Sciatic nerve (tissue), 2 donors: ENCODE results near the gene LRCH1. TPM values are rescaled to one million over a fixed set of nuclear protein-coding genes. Genes with fewer than 3 reads are reported as not detected.

Source experiments
- ATAC-seq: fragments of 200-7000 bp; cut with Tn5 transposase; one replicate; pipeline ENCODE4 v1.9.1; 2020; ENCODE audit warnings: mild to moderate bottlenecking, moderate library complexity
- DNase-seq: peaks from one replicate; pipeline ENCODE4 v3.0.0-alpha.2; 2020; ENCODE audit warnings: low spot score
- intact Hi-C: fragments of 100-400 bp; cut with DNase I; formaldehyde crosslinking; loops from one replicate; pipeline ENCODE4 v1.14.2; 2022
- total RNA-seq: library from RNA; stranded (reverse); fragmentation: NEBNext Ultra II Directional; extraction: Animal tissue kit (Norgen Biotek cat#: 25700); gene quantifications from one replicate; pipeline ENCODE4 v1.2.1, GENCODE V29; 2021
- donor health status: DM: no; HTN: no; CAD: no.
- donor health status: DM: no; HTN: no; CAD: no.

LRCH1 gene
- total RNA-seq, 1 donor from 2014 or later = 28.2 TPM

DNA sequence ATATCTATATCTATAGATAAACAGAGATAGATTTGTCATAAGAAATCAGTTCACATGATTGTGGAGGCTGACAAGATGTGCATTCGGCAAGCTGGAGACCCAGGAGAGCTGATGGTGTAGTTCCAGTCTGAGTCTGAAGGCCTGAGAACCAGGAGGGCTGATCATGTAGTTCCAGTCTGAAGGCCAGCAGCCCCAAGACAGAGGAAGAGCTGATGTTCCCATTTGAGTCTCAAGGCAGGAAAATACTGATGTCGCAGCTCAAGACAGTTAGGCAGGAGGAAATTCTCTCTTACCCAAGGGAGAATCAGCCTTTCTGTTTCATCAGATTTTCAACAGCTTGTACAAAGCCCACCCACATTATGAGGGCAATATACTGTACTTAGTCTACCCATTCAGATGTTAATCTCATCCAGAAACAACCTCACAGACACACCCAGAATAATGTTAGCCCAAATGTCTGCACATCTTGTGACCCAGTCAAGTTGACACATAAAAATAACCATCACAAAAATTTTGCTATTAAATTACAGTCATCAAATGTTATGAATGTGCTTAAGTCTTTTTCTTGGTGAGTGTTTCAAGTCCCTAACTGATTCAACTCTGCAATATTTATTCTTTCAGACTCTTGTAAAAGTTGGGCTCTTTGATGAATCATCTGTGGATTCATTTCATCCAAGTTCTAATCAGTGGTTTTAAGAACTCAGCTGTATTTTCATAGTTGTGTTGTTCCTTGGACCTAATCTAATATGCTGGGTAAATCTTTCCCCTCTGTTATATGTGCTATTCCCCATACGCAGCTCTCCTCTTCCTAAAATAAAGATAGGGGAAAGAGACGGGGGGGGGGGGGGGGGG is 22.7 kb upstream of the LRCH1 start:
- intact Hi-C loops = no loop called here
- ATAC-seq = peak; percentile 80

DNA sequence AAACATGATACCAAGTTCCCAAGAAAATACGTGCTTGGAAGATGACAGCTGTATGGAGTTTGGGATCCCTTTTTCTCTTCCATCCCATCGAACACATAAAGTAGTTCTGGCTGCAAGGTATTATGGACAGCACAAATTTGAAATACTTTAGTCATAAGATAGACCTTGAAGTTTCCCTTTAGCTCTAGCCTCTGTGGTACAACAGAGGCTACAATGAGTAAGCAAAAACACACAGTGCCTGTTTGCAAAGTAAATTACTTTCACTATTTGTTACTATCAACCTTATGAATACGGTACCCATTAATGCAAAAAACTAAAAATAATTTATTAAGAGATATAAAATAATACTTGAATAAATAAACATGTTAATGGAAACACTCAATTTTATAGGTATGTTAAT is 21.0 kb upstream of the LRCH1 start:
- DNase-seq (no peak), ATAC-seq (no peak)
- intact Hi-C loops = no loop called here

More for the DNA sequence above, 22.7 kb upstream of the LRCH1 start:
- DNase-seq = no peak

DNA sequence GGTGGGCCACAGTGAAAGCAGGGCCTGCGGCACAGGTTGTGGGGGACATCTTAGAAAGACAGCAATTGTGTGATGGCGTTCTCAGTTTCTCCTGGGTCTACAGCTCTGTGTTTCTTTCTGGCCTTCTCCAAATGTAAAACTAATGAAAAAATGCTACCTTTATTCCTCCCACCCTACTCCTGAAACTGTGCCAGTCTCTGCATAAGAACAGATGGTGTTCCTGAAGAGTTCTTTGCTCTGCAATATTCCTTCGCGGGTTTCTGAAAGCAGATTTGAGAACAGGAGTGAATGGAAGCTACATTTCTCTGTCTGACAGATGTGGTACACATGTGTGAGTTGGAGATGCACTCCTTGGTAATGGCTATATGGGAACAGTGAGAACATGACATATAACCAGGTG is 18.0 kb upstream of the LRCH1 start:
- intact Hi-C loops = no loop called here
- no peak for ATAC-seq
- DNase-seq = no peak

DNA sequence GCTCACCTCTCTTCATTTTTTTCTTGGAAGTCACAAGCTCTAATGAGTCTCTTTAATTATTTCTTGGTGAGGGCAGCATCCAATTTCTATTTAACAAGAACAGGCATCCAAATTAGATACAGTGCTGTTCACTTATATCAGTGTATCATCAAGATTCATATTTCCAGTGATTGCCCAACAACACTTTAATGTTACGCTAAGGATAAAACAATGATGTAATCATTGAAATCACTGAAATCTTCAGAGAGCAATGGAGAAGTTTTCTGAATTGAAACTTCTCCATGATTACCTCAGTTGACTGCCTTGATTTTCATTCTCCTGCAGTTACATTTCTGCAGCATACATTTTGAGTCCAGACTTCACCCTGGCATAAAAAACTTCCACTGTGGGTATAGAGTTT is 17.1 kb upstream of the LRCH1 start:
- ATAC-seq = no peak
- no peak for DNase-seq
- intact Hi-C loops = no loop called here

DNA sequence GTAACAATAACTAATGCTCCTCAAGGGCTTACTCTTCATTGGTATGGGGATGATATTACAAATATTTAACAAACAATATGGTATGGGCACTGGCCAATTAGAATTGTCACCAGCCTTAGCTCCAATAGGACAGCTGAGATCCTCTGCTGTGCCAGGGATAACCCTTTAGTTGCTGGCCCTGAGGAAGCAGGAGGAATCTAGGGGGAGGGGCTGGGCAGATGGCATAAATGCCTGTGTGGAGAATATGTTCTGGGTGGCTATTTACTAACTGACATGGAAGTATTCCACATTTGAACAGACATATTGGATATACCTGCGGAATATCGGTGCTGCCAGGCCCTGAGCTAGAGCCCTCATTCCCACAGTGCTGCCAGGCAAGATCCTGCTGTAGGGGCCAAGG is 16.6 kb upstream of the LRCH1 start:
- ATAC-seq (no peak), DNase-seq (no peak)
- intact Hi-C loops = no loop called here

DNA sequence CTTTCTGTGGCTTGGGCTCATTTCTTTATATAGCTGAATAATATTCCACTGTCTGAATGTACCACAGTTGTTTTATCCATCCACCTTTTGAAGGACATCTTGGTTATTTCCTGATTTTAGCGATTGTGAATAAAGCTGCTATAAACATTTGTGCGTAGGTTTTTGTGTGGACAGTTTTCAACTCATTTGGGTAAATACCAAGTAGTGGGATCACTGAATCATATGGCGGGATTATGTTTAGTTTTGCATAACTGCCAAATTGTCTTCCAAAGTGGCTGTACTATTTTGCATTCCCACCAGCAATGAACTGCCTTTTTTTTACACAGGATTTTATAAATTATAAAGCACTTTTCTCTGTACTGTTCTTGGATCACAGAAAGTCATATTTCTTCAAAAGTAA is 13.7 kb upstream of the LRCH1 start:
- intact Hi-C loops = no loop called here
- ATAC-seq (no peak), DNase-seq (no peak)

DNA sequence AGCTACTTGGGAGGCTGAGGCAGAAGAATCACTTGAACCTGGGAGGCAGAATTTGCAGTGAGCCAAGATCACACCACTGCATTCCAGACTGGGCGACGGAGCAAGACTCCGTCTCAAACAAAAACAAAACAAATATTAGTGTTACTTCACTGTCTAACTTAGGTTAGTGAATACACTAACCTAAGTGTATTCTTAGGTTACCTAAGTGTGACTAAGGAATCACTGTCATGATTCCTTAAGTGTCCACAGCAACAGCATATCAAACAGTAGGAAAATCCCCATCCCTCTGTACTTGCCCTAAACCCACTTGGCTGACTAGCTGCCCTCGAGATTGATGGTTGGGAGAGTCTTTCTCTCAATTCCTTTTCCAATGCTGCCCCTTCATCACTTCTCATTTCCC is 11.8 kb upstream of the LRCH1 start:
- intact Hi-C loops = no loop called here
- ATAC-seq = no peak
- DNase-seq = no peak

DNA sequence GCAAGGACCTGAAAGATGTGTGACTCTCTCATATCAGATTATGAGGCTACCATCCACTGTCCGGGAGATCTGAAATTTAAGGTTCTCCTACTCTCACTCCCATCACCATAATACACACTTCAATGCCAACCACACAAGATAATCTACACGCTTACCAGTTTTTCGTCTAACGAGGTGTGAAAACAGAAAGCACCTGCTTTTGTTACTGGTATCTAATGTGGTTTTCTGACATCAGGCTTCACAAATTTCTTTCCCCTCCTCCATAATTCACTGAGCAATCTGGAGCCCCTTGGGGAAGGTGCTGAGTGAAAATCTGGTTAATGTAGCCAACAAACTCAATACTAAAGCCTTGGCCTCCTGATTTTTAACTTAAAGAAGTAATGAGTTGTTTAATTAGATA is 10.1 kb upstream of the LRCH1 start:
- DNase-seq = no peak
- intact Hi-C loops = no loop called here
- ATAC-seq = no peak

DNA sequence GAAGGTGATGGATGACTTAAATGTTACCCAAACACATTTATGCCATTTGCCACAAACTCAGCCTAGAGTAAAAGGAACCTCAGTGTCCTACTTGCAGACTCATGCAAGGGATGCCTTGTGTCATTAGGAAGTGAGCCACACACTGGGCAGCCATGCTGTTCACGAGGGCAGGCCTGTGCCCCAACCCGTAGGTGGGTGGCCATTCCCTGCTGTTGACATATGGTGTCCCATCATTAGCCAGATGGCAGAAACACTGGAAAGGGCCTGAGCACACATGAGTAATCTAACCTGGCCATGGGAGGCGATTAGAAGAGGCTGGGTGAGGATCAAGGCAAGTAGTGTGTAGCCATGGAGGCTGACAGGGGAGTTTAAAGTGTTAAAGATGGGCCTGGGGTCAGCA is 9.7 kb upstream of the LRCH1 start:
- no peak for ATAC-seq
- intact Hi-C loops = no loop called here

DNA sequence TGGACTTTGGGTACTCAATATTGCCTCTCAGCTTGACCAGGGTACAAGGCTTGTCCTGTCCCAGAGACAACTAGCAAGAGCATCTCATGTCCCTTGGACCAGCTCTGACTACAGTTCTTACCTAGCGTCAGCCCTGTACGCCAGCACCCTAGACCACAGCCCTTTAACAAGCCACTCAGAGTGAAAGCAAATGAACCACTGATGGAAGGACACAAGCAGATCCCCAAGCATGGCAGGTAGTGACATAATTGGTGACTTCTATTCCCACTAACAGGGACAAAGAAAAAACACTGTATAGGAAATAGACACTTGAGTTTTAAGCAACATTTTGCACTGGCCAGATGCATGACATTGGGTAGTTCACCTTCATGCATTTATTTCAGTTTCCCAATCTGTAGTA is 8.8 kb upstream of the LRCH1 start:
- no peak for ATAC-seq
- intact Hi-C loops = no loop called here
- DNase-seq = no peak

More for the DNA sequence above, 9.7 kb upstream of the LRCH1 start:
- no peak for DNase-seq

DNA sequence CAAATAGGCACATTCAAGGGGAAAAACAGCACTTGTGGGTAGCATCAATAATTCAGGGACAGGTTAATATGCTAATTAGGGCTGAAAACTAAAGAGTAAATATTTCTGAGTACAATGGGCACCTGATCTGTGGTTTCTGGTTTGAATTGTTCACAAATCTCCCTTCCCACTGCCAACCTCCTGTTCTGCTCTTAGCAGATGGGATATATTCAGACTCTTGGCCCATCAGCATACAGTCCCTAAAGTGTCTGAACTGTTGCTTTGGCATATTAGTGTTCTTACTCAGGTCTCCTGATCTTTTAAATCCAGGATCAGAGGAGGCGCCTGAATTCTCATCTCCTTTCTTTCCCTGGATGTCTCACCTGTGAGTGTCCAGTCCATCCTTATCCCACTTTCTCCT is 8.2 kb upstream of the LRCH1 start:
- ATAC-seq (no peak), DNase-seq (no peak)
- intact Hi-C loops = no loop called here

DNA sequence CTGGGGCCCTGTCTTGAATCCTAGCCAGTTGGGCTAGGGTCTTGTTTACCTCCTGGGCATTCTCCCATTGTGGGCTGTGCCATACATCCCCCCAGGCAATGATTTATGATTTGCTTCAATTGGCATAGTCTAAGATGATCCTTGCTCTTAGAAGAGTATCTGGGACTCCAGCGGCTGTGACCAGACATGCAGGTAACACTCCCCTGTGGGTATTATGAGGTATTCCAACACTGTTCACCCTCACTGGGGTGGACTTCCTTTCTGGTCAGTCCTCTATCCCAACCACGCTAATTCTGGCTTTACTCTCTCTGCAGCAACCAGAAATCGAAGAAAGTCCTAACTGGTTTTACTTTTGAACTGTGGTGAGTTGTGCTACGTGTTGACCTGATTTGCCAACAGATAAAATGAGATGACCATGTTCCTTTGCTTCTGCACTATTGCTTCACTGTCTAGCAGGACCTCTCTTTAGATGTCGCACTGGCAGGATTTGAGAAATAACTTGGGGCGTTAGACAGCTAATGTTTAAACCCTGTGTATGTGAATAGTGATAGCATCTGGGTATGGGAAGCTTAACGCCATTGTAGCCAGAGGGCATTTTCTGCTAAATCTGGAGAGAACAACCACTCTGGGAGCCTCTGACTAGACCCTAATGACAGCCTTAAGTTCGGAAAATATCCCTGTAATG is 6.7 kb upstream of the LRCH1 start:
- DNase-seq (no peak), ATAC-seq (no peak)
- intact Hi-C loops = no loop called here

DNA sequence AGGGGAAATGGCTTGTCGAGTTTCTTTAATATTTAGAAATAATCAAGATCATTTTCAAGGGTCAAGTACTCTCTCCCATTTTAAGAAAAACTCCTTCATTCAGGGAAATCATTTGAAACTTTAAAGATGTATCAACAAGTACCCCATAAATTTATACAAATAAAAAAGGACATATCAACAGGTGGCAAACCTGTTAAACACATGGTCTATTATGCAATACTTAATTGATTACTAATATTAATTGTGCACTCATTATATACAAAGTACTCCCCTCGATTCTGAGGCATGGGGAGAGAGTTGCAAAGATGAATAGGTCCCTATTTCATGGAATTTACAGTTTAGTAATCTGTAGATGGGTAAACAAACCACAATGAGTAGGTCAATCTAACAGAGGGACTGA is 2.1 kb upstream of the LRCH1 start:
- ATAC-seq (no peak), DNase-seq (no peak)
- intact Hi-C loops = loop anchor here (5.0 kb wide), 1 partner anchor 161 kb away; no protein-coding TSS in a partner anchor

DNA sequence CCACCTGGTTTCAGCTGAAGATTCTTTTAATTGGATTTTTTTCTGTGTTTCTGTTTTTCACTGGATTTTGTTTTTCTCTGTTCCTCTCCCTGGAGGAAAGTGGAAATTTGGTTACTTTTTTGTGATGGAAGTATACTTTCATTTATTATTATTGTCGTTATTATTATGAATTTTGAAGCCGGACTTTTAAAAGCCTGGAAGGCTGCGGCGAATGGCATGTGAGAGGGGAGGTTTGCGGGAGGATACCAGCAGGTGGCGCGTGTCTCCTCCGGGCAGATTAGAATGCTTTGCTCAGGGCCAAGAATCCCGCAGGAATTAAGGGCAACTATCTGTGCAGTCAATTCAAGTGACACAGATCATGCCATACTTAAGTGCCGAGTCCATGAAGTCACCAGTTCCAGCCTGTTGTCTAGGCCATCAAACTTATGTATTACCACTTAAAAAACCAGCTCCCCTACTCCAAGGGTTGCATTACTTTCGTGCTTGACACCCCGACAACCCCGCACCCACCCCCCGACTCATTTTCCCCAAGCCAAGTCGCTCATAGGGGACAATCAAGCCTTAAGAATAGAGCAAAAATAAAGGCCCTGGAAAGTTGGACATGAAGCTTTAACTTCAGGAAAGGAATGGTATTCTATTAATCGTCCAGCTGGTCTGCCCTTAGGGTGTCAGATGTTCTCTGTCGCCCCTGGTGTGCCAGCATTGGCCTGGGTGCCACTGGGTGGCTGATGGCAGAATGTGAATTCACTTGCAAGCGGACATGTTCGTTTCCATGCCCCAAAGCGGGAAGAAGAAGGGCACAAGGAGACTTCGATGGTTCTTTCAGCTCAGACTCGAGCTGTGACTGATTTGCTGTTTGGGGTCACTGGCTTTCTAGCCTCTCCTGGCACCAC is 1.3 kb upstream of the LRCH1 start:
- DNase-seq (peak; percentile 90), ATAC-seq (peak; percentile 46)
- intact Hi-C loops = loop anchor here (5.0 kb wide), 1 partner anchor 161 kb away; no protein-coding TSS in a partner anchor

DNA sequence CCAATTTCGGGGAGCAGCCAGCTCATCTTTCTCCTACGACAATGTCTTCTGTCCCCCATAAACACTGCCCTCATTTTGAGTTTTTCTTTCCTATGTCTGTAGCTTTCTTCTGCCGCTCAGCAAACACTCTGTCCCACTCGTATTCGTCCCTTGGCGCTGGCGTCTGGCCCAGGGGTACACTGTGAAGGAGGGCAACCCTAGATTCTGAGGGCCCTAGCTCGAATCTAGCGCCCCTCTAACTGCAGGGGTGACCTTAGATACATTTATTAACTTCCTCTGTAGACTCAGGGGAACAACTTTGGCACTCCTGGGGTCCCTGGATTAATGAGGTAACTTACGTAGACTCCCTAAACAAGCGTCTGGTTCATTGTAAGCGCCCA is 677 bp upstream of the LRCH1 start:
- ATAC-seq = no peak
- DNase-seq = no peak
- intact Hi-C loops = loop anchor here (5.0 kb wide), 1 partner anchor 160 kb away; no protein-coding TSS in a partner anchor

DNA sequence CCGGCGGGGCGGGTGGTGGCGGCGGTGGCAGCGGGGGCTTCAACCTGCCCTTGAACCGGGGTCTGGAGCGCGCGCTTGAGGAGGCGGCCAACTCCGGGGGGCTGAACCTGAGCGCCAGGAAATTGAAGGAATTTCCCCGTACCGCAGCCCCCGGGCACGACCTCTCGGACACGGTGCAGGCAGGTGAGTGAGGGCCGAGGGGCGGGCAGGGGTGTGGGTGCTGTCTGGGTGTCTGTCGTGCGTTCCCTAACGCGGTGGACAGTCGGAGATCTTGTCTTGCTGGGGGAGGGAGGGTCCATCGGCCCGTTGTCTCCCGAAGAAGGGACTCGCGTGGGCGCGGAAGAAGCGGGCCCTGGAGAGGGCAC is 533 bp downstream of the LRCH1 start:
- intact Hi-C loops = loop anchor here (5.0 kb wide), 1 partner anchor 159 kb away; no protein-coding TSS in a partner anchor
- ATAC-seq (peak; percentile 24), DNase-seq (peak; percentile 67)

DNA sequence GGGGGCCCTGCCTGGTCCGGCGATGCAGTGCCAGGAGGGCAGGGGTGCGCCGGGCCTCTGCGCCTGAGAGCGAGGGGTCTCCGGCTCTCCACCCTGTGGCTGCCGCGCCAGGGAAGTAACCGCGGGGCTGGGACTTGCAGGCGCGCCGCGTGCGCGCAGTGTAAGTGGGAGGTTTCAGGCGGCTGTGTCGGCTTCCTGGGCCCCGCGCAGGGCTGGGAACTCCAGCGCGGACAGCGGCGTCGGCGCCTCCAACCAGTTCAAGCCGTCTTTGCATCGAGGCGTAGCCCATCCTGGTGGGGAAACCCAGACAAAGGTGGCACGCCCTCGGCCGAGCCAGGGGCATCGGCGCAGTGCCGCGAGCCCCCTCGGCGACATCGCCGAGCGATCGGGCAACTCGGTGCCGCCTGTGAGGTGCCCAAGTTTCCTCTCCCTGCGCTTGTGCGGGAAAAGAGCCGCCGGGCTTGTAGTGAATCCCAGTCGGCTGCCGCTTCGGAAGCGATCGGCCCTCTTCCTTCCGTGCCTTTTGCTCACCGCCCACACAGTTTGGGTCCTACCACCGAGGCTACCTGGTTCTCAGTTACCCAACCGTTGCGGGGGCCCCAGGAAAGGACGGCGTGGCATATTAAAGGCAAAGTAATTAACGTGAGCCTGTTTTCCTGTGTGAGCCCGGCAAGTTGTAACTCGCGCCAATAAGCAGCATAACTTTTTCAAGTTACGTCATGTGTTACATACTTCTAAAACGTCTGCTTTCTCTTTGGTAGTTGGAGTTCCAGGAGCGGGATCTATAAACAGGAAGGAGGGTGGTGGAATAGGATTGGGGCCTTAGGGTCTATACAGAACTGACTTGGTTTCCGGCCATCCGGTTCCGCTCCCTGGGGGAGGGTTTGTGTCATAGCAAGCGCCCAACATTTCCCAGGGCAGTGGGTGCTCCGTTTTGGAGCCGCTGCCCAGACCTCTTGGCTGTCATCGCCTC is 1.2 kb downstream of the LRCH1 start:
- intact Hi-C loops = loop anchor here (5.0 kb wide), 1 partner anchor 158 kb away; no protein-coding TSS in a partner anchor
- peak; percentile 80 for DNase-seq
- ATAC-seq = peak; percentile 80

DNA sequence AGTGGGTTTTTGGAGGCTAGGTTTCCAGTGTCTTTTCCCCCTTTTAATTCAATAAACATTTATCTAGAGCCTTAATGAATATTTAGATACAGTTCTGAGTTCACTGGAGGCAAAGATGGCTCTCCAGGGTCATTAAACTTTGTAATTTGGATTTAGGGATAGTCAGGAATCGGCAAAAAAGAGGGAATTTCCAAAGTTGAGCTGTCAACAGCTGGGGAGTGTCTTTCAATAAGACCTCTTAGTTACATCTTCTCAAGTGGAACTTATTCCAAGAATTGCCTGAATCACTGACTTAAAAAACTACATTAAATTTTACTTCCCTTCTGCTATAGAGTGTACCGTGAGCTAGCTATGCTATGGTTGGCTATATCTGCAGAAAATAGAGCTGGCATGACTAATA is 2.0 kb downstream of the LRCH1 start:
- DNase-seq (no peak), ATAC-seq (no peak)
- intact Hi-C loops = loop anchor here (5.0 kb wide), 1 partner anchor 157 kb away; no protein-coding TSS in a partner anchor
